Measurements from ENCODE around the gene AVPR2.

The AVPR2 gene

GRCh38 chrX:153956044-153956907, 51.8 kb downstream of the AVPR2 start:
- ATAC-seq (ENCODE audit: low read depth) (0 out of 3 replicates have a peak, but pooled peaks have one; percentile 13), DNase-seq (ENCODE audit: low spot score) (no peak)
- H3K4me1 ChIP-seq (ENCODE audit: insufficient read depth, poor library complexity, severe bottlenecking) = no peaks in the 10 kb centered on the region
- TF ChIP-seq, protein P1, sequence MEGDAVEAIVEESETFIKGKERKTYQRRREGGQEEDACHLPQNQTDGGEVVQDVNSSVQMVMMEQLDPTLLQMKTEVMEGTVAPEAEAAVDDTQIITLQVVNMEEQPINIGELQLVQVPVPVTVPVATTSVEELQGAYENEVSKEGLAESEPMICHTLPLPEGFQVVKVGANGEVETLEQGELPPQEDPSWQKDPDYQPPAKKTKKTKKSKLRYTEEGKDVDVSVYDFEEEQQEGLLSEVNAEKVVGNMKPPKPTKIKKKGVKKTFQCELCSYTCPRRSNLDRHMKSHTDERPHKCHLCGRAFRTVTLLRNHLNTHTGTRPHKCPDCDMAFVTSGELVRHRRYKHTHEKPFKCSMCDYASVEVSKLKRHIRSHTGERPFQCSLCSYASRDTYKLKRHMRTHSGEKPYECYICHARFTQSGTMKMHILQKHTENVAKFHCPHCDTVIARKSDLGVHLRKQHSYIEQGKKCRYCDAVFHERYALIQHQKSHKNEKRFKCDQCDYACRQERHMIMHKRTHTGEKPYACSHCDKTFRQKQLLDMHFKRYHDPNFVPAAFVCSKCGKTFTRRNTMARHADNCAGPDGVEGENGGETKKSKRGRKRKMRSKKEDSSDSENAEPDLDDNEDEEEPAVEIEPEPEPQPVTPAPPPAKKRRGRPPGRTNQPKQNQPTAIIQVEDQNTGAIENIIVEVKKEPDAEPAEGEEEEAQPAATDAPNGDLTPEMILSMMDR (IDR thresholded peaks at IDR 0.05; ENCODE audit: poor library complexity, severe bottlenecking) = no peak
- no peaks in the 10 kb centered on the region for H3K27me3 ChIP-seq (ENCODE audit: insufficient read depth, poor library complexity, severe bottlenecking)
- peaks cover 63% of the 10 kb centered on the region for H3K36me3 ChIP-seq (ENCODE audit: low read depth)
- H3K27ac ChIP-seq (ENCODE audit: poor library complexity, severe bottlenecking) = no peak overlapping the region
- H3K9me3 ChIP-seq (ENCODE audit: severe bottlenecking) = no peaks in the 10 kb centered on the region
- no peak overlapping the region for H3K4me3 ChIP-seq (ENCODE audit: severe bottlenecking)

Data from RWPE2 (cell line).